Fibroblast of lung (primary cell): ENCODE data around the gene CAPN14. TPM values are rescaled to one million over a fixed set of nuclear protein-coding genes. Genes with fewer than 3 reads are reported as not detected.
A peak's percentile ranks its signal among the peaks of the same experiment; 100 is the strongest.

ENCODE experiments used
- DNase-seq, 2 donors: peaks; one replicate each; pipeline versions ENCODE4 v3.0.0 to v3.0.0-alpha.2; 2010; ENCODE audit warnings: low read depth in 2 of 2
- H2AFZ ChIP-seq: 2 replicates; pipeline ENCODE4 v1.5.1; 2012; ENCODE audit warnings: low read length, control low read depth, inconsistent platforms
- H3K27ac ChIP-seq: 2 replicates; pipeline ENCODE4 v1.5.1; 2011; ENCODE audit warnings: low read length, control low read depth; ENCODE audit not compliant: insufficient read depth
- H3K27me3 ChIP-seq: 2 replicates; pipeline ENCODE4 v1.5.1; 2011; ENCODE audit warnings: mild to moderate bottlenecking, low read length; ENCODE audit not compliant: control insufficient read depth, insufficient read depth
- H3K36me3 ChIP-seq: 2 replicates; pipeline ENCODE4 v1.5.1; 2011; ENCODE audit warnings: low read length; ENCODE audit not compliant: control insufficient read depth, insufficient read depth
- H3K4me1 ChIP-seq: 2 replicates; pipeline ENCODE4 v1.5.1; 2011; ENCODE audit warnings: low read length; ENCODE audit not compliant: control insufficient read depth, insufficient read depth; ENCODE audit errors: extremely low read depth
- H3K4me2 ChIP-seq: 2 replicates; pipeline ENCODE4 v1.5.1; 2011; ENCODE audit warnings: low read length, control low read depth; ENCODE audit not compliant: insufficient read depth; ENCODE audit errors: extremely low read depth
- H3K4me3 ChIP-seq, 4 experiments: fragments of 200-600 bp in 1 of 4; sonication (generic) in 1 of 4; replicated peaks in 1 of 4; 2 replicates each; pipeline ENCODE4 v1.5.1; 2011 to 2016; ENCODE audit warnings: low read length in 4 of 4, low read depth in 3 of 4, mild to moderate bottlenecking in 3 of 4, control low read depth in 2 of 4, inconsistent platforms in 1 of 4, mixed read lengths in 1 of 4; ENCODE audit not compliant: insufficient read depth in 1 of 4; ENCODE audit errors: control extremely low read depth in 1 of 4
- H3K79me2 ChIP-seq: 2 replicates; pipeline ENCODE4 v1.5.1; 2012; ENCODE audit warnings: mild to moderate bottlenecking, low read length, inconsistent platforms; ENCODE audit not compliant: control insufficient read depth, insufficient read depth
- H3K9ac ChIP-seq: 2 replicates; pipeline ENCODE4 v1.5.1; 2011; ENCODE audit warnings: mild to moderate bottlenecking, low read length, control low read depth; ENCODE audit not compliant: insufficient read depth
- H3K9me3 ChIP-seq: 2 replicates; pipeline ENCODE4 v1.5.1; 2012; ENCODE audit warnings: low read depth, low read length; ENCODE audit not compliant: control insufficient read depth, insufficient read depth
- H4K20me1 ChIP-seq: 2 replicates; pipeline ENCODE4 v1.5.1; 2011; ENCODE audit warnings: low read length; ENCODE audit not compliant: control insufficient read depth, insufficient read depth; ENCODE audit errors: extremely low read depth
- CTCF ChIP-seq, 2 donors: IDR thresholded peaks in 1 of 2; conservative IDR thresholded peaks in 1 of 2; 1 replicate in 1 of 2; 2 replicates in 1 of 2; pipeline ENCODE4 v1.5.1; 2011 to 2012; ENCODE audit warnings: low read length in 2 of 2, control low read depth in 1 of 2, inconsistent platforms in 1 of 2, low read depth in 1 of 2, mild to moderate bottlenecking in 1 of 2
- EZH2 ChIP-seq: IDR thresholded peaks from 2 replicates; pipeline ENCODE4 v1.5.1; 2012; ENCODE audit warnings: low read length, control low read depth, mild to moderate bottlenecking; ENCODE audit errors: missing control alignments
- polyA plus RNA-seq, 2 donors: library from polyadenylated mRNA; depleted of rRNA in 1 of 2; stranded (reverse) in 1 of 2; unstranded in 1 of 2; fragments of >200 nt; gene quantifications; 2 replicates each; pipeline ENCODE4 v1.2.1, GENCODE V29; 2011 to 2012; ENCODE audit warnings: missing spikeins in 1 of 2
- total RNA-seq: library from RNA; depleted of rRNA; stranded (reverse); fragments of >200 nt; gene quantifications from 2 replicates; pipeline ENCODE4 v1.2.1, GENCODE V29; 2014

Gene CAPN14
- total and polyA plus RNA-seq, 2 donors (not counting 1 experiment from before 2014, with no cell fraction given), result 0.05 to 0.17 TPM

- peaks cover 16% of the 10 kb centered on the region for H3K4me1 ChIP-seq
- no peak overlapping the region for H2AFZ ChIP-seq
- no peak for DNase-seq
- no peaks in the 10 kb centered on the region for H3K79me2 ChIP-seq
- H3K4me2 ChIP-seq, result no peak overlapping the region
- no peak overlapping the region for H3K9ac ChIP-seq
- H4K20me1 ChIP-seq, result no peaks in the 10 kb centered on the region
- no peak for TF ChIP-seq EZH2
- TF ChIP-seq CTCF (conservative IDR thresholded peaks at IDR 0.05 in 1 of 2, IDR thresholded peaks at IDR 0.05 in 1 of 2; ENCODE audit: low read depth in 1 of 2, low read length in 2 of 2), result no peak
- H3K9me3 ChIP-seq, result no peaks in the 10 kb centered on the region
- no peak overlapping the region for H3K27ac ChIP-seq
- H3K4me3 ChIP-seq, result no peak overlapping the region
- peaks cover 3% of the 10 kb centered on the region for H3K36me3 ChIP-seq
- H3K27me3 ChIP-seq, result no peaks in the 10 kb centered on the region
Measured at GRCh38 chr2:31237348-31238017, 20.2 kb upstream of the CAPN14 start.

GRCh38 chr2:31236433-31237205 lies 19.3 kb upstream of the CAPN14 start:
- Histone ChIP-seq H3K27ac (no peak overlapping the region), H3K36me3 (peaks cover 3% of the 10 kb centered on the region), H2AFZ (no peak overlapping the region), H3K79me2 (no peaks in the 10 kb centered on the region), H3K4me3 (peak overlapping the region in 1 of 4 experiments; percentile 43), H3K4me2 (no peak overlapping the region), H3K4me1 (peaks cover 16% of the 10 kb centered on the region), H3K9ac (no peak overlapping the region), H4K20me1 (no peaks in the 10 kb centered on the region), H3K9me3 (no peaks in the 10 kb centered on the region), H3K27me3 (no peaks in the 10 kb centered on the region)
- no peak for DNase-seq
- TF ChIP-seq EZH2, result no peak
- TF ChIP-seq CTCF (conservative IDR thresholded peaks at IDR 0.05 in 1 of 2, IDR thresholded peaks at IDR 0.05 in 1 of 2; ENCODE audit: low read depth in 1 of 2, low read length in 2 of 2), result no peak

DNA sequence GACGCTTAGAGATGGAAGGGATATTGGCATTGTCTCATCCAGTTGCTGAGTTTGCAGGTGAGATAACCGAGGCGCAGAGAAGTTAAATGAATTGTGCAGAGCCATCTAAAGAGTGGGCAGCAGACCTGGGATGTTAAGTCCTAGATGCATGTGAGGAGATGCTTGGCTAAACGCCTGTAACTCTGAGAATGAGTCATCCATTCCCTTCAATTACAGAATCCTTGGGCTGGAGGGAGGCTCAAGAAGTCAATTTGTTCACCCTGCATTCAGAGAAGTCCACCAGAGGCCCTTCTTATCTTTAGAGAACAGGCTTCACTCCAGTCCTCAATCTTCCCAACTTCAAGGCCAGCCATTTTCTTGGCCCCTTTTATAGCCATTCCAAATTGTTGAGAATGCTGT lies 18.2 kb upstream of the CAPN14 start:
- DNase-seq, result peak; percentile 90 to 92
- Histone ChIP-seq H3K36me3 (peaks cover 3% of the 10 kb centered on the region), H3K4me1 (peaks cover 16% of the 10 kb centered on the region), H3K4me3 (peak overlapping the region in 3 of 4 experiments; percentile 11 to 78 (median 76)), H3K27me3 (no peaks in the 10 kb centered on the region), H3K4me2 (peak overlapping the region; percentile 73), H4K20me1 (no peaks in the 10 kb centered on the region), H3K27ac (no peak overlapping the region), H3K9ac (no peak overlapping the region), H3K9me3 (no peaks in the 10 kb centered on the region), H3K79me2 (no peaks in the 10 kb centered on the region), H2AFZ (no peak overlapping the region)
- TF ChIP-seq CTCF (conservative IDR thresholded peaks at IDR 0.05 in 1 of 2, IDR thresholded peaks at IDR 0.05 in 1 of 2; ENCODE audit: low read depth in 1 of 2, low read length in 2 of 2) (no peak), EZH2 (no peak)
